ENCODE measurements around the gene RPS18. TPM values are rescaled to one million over a fixed set of nuclear protein-coding genes. Genes with fewer than 3 reads are reported as not detected.

Gene RPS18
- total and polyA plus RNA-seq, 9 of the 15 experiments (the other 6 are each of a cell fraction or from before 2014, with no cell fraction given) = 5,023 to 17,516 (median 8,131) TPM

DNA sequence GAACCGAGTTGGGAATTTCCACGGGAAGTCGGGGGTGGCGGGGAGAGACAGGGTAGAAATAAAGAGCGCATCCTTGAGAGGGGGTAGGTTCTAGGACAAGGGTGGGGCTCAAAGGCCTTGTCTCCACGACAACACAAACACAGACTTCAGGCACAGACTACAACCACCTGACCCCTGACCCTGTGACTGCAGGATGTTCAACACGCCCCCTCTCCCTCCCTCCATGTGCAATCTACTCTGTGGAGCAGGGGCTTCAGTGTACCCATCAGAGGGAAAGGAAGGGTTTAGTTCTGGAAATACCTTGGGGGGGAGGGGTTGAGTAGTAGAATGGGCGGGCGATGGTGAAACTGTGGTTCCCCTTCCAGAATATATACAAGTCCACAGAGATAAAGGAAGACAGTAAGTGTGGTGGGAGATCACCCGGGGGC, 42.7 kb downstream of the RPS18 start (continued):
- TF ChIP-seq, protein P1, sequence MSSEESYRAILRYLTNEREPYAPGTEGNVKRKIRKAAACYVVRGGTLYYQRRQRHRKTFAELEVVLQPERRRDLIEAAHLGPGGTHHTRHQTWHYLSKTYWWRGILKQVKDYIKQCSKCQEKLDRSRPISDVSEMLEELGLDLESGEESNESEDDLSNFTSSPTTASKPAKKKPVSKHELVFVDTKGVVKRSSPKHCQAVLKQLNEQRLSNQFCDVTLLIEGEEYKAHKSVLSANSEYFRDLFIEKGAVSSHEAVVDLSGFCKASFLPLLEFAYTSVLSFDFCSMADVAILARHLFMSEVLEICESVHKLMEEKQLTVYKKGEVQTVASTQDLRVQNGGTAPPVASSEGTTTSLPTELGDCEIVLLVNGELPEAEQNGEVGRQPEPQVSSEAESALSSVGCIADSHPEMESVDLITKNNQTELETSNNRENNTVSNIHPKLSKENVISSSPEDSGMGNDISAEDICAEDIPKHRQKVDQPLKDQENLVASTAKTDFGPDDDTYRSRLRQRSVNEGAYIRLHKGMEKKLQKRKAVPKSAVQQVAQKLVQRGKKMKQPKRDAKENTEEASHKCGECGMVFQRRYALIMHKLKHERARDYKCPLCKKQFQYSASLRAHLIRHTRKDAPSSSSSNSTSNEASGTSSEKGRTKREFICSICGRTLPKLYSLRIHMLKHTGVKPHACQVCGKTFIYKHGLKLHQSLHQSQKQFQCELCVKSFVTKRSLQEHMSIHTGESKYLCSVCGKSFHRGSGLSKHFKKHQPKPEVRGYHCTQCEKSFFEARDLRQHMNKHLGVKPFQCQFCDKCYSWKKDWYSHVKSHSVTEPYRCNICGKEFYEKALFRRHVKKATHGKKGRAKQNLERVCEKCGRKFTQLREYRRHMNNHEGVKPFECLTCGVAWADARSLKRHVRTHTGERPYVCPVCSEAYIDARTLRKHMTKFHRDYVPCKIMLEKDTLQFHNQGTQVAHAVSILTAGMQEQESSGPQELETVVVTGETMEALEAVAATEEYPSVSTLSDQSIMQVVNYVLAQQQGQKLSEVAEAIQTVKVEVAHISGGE (CRISPR knock-in tag; IDR thresholded peaks at IDR 0.05) = no peak
- TF ChIP-seq NR2C2 (CRISPR knock-in tag; IDR thresholded peaks at IDR 0.05) (peak; percentile 93), NR2C2 (tag; IDR thresholded peaks at IDR 0.05) (peak; percentile 97), GABPB1 (CRISPR knock-in tag; IDR thresholded peaks at IDR 0.05) (no peak), SMAD4 (CRISPR knock-in tag; conservative IDR thresholded peaks at IDR 0.05) (no peak), POLR3A (IDR thresholded peaks at IDR 0.05; ENCODE audit: borderline replicate concordance, extremely low read depth, insufficient read depth, insufficient read length) (no peak), DNMT1 (IDR thresholded peaks at IDR 0.05) (no peak), ILK (tag; IDR thresholded peaks at IDR 0.05; ENCODE audit: borderline replicate concordance, low read depth) (no peak), EGR1 (conservative IDR thresholded peaks at IDR 0.05) (peak; percentile 56), CREM (IDR thresholded peaks at IDR 0.05; ENCODE audit: low read depth) (peak; percentile 60), CHD2 (IDR thresholded peaks at IDR 0.05; ENCODE audit: low read depth, low read length) (peak; percentile 44; the same call in 1 of the 2 replicates), MTA1 (IDR thresholded peaks at IDR 0.05; ENCODE audit: borderline replicate concordance) (peak; percentile 12; the same call in 1 of the 2 replicates), ZNF408 (CRISPR knock-in tag; IDR thresholded peaks at IDR 0.05; ENCODE audit: low read depth) (no peak), POLR2AphosphoS5 (IDR thresholded peaks at IDR 0.05; ENCODE audit: control insufficient read depth, insufficient read depth, low read depth, low read length) (0 out of 2 replicates have a peak, but pooled peaks have one; percentile 15)
- TF ChIP-seq, protein P2, sequence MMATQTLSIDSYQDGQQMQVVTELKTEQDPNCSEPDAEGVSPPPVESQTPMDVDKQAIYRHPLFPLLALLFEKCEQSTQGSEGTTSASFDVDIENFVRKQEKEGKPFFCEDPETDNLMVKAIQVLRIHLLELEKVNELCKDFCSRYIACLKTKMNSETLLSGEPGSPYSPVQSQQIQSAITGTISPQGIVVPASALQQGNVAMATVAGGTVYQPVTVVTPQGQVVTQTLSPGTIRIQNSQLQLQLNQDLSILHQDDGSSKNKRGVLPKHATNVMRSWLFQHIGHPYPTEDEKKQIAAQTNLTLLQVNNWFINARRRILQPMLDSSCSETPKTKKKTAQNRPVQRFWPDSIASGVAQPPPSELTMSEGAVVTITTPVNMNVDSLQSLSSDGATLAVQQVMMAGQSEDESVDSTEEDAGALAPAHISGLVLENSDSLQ (IDR thresholded peaks at IDR 0.05) = 0 out of 2 replicates have a peak, but pooled peaks have one; percentile 3
- TF ChIP-seq, protein P3, sequence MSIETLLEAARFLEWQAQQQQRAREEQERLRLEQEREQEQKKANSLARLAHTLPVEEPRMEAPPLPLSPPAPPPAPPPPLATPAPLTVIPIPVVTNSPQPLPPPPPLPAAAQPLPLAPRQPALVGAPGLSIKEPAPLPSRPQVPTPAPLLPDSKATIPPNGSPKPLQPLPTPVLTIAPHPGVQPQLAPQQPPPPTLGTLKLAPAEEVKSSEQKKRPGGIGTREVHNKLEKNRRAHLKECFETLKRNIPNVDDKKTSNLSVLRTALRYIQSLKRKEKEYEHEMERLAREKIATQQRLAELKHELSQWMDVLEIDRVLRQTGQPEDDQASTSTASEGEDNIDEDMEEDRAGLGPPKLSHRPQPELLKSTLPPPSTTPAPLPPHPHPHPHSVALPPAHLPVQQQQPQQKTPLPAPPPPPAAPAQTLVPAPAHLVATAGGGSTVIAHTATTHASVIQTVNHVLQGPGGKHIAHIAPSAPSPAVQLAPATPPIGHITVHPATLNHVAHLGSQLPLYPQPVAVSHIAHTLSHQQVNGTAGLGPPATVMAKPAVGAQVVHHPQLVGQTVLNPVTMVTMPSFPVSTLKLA (conservative IDR thresholded peaks at IDR 0.05) = peak; percentile 78; a peak in 3 of 4 replicates
- TF ChIP-seq, protein P4, sequence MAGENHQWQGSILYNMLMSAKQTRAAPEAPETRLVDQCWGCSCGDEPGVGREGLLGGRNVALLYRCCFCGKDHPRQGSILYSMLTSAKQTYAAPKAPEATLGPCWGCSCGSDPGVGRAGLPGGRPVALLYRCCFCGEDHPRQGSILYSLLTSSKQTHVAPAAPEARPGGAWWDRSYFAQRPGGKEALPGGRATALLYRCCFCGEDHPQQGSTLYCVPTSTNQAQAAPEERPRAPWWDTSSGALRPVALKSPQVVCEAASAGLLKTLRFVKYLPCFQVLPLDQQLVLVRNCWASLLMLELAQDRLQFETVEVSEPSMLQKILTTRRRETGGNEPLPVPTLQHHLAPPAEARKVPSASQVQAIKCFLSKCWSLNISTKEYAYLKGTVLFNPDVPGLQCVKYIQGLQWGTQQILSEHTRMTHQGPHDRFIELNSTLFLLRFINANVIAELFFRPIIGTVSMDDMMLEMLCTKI (IDR thresholded peaks at IDR 0.05; ENCODE audit: partially characterized antibody) = no peak
- TF ChIP-seq, protein P5, sequence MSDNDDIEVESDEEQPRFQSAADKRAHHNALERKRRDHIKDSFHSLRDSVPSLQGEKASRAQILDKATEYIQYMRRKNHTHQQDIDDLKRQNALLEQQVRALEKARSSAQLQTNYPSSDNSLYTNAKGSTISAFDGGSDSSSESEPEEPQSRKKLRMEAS (CRISPR knock-in tag; IDR thresholded peaks at IDR 0.05) = peak; percentile 40

Measured in K562 (cell line).